Body of pancreas (tissue), 4 donors: Measurements from ENCODE around the gene ARL5C. TPM values are rescaled to one million over a fixed set of nuclear protein-coding genes. Genes with fewer than 3 reads are reported as not detected.

Source experiments
- ATAC-seq: fragments of 150-250 bp; one replicate; pipeline ENCODE4 v1.9.1; 2016
- DNase-seq, 4 donors: peaks; one replicate each; pipeline ENCODE4 v3.0.0-alpha.2; 2019
- H3K27ac ChIP-seq, 4 donors: fragments of 200-600 bp; sonication (generic); 1 replicate in 3 of 4; 2 replicates in 1 of 4; pipeline versions ENCODE4 v1.5.1 to v1.6.1; 2016 to 2019; ENCODE audit warnings: mild to moderate bottlenecking in 1 of 4, mixed read lengths in 1 of 4, moderate library complexity in 1 of 4
- H3K27me3 ChIP-seq, 2 donors: fragments of 200-600 bp; sonication (generic); one replicate each; pipeline ENCODE4 v1.6.0; 2016; ENCODE audit warnings: mild to moderate bottlenecking in 1 of 2
- H3K36me3 ChIP-seq, 2 donors: fragments of 200-600 bp; sonication (generic); replicated peaks in 1 of 2; 2 replicates each; pipeline ENCODE4 v1.5.1; 2016; ENCODE audit warnings: low read depth in 2 of 2; ENCODE audit not compliant: insufficient read depth in 1 of 2
- H3K4me1 ChIP-seq: fragments of 200-600 bp; sonication (generic); one replicate; pipeline ENCODE4 v1.6.0; 2016
- H3K4me3 ChIP-seq, 2 donors: fragments of 200-600 bp; sonication (generic); 1 replicate in 1 of 2; 2 replicates in 1 of 2; pipeline ENCODE4 v1.5.1; 2016 to 2019
- H3K9me3 ChIP-seq, 3 donors: fragments of 200-600 bp; sonication (generic); 1 replicate in 2 of 3; 2 replicates in 1 of 3; pipeline ENCODE4 v1.5.1; 2016
- POLR2A ChIP-seq, 3 donors: fragments of 450-650 bp; IDR thresholded peaks; one replicate each; pipeline ENCODE4 v1.6.1; 2016; ENCODE audit warnings: antibody characterized with exemption in 3 of 3, mild to moderate bottlenecking in 2 of 3
- WGBS, 2 donors: methylation state at CpG; one replicate each; pipeline ENCODE4 v1.1.5; 2017; 5-methylcytosine and 5-hydroxymethylcytosine counted together
- intact Hi-C: fragments of 100-400 bp; cut with DNase I; formaldehyde crosslinking; loops from one replicate; pipeline ENCODE4 v1.15.1; 2023
- total RNA-seq, 2 donors: library from RNA; depleted of rRNA; stranded (reverse); fragments of >200 nt; gene quantifications; one replicate each; pipeline ENCODE4 v1.1.0, GENCODE V29; 2016
- TF ChIP-seq, protein P1 (sequence below), 7 experiments: fragments of 450-650 bp in 4 of 7; fragments of 200-600 bp in 3 of 7; sonication (generic) in 3 of 7; IDR thresholded peaks; one replicate each; pipeline ENCODE4 v1.5.1; 2016 to 2019; ENCODE audit warnings: antibody characterized with exemption in 7 of 7

The ARL5C gene
- total RNA-seq, 2 donors from 2014 or later = 0.26 TPM; not detected in 1

DNA sequence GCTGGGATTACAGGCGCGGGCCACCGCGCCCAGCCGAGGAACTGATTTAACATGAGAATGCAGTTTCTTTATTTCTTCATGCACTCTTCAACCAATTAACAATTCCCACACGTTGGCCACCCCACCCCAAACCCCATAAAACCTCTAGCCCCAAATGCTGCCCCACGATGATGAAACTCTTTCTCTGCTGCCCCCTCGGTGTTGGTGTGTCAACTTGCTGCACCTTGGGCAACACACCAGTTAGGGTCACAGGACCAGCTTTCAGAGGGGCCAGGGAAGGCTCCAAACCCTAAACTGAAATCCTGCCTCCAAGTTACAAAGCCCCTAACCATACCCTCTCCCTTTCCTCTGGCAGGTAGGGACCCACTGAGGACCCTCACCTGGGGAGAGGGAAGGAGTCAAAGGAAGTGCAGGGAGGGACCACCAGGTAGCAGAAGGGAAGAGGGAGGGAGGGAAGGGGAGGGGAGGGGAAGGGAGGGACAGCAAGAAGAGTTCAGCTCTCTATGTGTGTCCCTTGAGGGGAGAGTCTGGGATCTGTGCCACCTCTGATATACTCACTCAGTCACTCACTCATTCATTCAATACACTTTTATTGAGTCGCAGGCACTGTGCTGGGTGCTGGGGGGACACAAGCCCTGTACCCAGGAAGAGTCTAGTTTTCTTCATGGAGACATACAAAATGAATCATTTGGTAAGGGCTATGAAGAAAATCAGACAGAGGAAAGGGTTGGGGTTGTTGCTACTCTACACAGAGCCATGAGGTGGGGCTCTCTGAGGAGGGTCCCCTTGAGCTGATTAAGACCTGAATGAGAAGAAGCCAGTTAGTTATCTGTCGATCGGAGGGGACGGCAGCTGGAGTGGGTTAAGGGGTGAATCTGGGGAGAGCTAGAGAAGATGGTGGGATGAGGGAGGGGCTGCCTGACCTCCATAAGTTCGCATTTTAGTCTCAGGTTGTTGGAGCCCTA is 18.5 kb downstream of the ARL5C start:
- DNase-seq = no peak
- WGBS, 2 donors = 50 to 57% methylated on average over 13 of the region's 13 CpGs
- no peak overlapping the region for H3K27ac ChIP-seq
- ATAC-seq = no peak
- H3K36me3 ChIP-seq = no peaks in the 10 kb centered on the region
- H3K4me1 ChIP-seq = peaks cover 31% of the 10 kb centered on the region
- no peak overlapping the region for H3K4me3 ChIP-seq
- no peak for TF ChIP-seq POLR2A (IDR thresholded peaks at IDR 0.05)
- TF ChIP-seq, protein P1, sequence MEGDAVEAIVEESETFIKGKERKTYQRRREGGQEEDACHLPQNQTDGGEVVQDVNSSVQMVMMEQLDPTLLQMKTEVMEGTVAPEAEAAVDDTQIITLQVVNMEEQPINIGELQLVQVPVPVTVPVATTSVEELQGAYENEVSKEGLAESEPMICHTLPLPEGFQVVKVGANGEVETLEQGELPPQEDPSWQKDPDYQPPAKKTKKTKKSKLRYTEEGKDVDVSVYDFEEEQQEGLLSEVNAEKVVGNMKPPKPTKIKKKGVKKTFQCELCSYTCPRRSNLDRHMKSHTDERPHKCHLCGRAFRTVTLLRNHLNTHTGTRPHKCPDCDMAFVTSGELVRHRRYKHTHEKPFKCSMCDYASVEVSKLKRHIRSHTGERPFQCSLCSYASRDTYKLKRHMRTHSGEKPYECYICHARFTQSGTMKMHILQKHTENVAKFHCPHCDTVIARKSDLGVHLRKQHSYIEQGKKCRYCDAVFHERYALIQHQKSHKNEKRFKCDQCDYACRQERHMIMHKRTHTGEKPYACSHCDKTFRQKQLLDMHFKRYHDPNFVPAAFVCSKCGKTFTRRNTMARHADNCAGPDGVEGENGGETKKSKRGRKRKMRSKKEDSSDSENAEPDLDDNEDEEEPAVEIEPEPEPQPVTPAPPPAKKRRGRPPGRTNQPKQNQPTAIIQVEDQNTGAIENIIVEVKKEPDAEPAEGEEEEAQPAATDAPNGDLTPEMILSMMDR (IDR thresholded peaks at IDR 0.05) = no peak
- H3K27me3 ChIP-seq = no peaks in the 10 kb centered on the region
- no peaks in the 10 kb centered on the region for H3K9me3 ChIP-seq
- intact Hi-C loops = loop anchor here (10.0 kb wide), 1 partner anchor 73 kb away; no protein-coding TSS in a partner anchor

DNA sequence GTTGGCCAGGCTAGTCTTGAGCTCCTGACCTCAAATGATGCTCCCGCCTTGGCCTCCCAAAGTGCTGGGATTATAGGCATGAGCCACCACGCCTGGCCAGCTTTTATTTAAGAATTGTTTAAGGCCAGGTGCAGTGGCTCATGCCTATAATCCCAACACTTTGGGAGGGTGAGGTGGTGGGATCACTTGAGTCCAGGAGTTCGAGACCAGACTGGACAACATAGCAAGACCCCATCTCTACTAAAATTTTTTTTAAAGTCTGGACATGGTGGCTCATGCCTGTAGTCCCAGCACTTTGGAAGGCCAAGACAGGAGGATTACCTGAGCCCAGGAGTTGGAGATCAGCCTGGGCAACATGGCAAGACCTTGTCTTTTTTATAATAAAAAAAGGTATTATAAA is 19.7 kb downstream of the ARL5C start:
- Histone ChIP-seq H3K4me1 (peaks cover 21% of the 10 kb centered on the region), H3K27ac (no peak overlapping the region), H3K27me3 (no peaks in the 10 kb centered on the region), H3K36me3 (no peaks in the 10 kb centered on the region), H3K4me3 (no peak overlapping the region), H3K9me3 (no peaks in the 10 kb centered on the region)
- TF ChIP-seq, protein P1 (IDR thresholded peaks at IDR 0.05) = no peak
- no peak for TF ChIP-seq POLR2A (IDR thresholded peaks at IDR 0.05)
- DNase-seq = no peak
- intact Hi-C loops = loop anchor here (10.0 kb wide), 1 partner anchor 71 kb away; no protein-coding TSS in a partner anchor
- WGBS, 2 donors = 93 to 94% methylated on average over 3 of the region's 3 CpGs
- ATAC-seq = no peak

DNA sequence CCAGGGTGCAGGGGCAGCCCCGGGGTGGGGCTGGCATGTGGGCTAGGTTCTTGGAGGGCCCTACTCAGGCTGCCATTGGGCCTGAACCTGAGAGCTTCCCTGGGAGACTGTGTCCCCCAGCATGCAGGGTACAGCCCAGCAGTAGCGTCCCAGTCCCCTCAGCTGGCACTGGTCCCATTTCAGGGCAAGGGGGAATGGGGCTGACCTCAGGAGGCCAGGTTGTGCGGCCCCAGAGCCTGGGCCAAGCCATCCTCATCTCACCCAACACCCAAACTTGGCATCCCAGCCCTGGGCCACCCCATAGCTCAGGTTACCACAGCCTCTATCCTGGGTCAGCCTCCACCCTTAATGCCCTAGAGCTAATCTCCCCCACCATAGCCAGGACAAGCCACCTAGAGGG is 20.8 kb downstream of the ARL5C start:
- H3K4me1 ChIP-seq = peaks cover 15% of the 10 kb centered on the region
- WGBS, 2 donors = 89% methylated on average over 3 of the region's 3 CpGs; no CpG with 5 or more reads in 1 of the 2 donors
- H3K4me3 ChIP-seq = no peak overlapping the region
- no peaks in the 10 kb centered on the region for H3K27me3 ChIP-seq
- peak overlapping the region in 1 of 4 donors; percentile 53 for H3K27ac ChIP-seq
- TF ChIP-seq POLR2A (IDR thresholded peaks at IDR 0.05) = no peak
- TF ChIP-seq, protein P1 (IDR thresholded peaks at IDR 0.05) = no peak
- H3K9me3 ChIP-seq = no peaks in the 10 kb centered on the region
- DNase-seq (no peak), ATAC-seq (no peak)
- H3K36me3 ChIP-seq = no peaks in the 10 kb centered on the region
- intact Hi-C loops = loop anchor here (10.0 kb wide), 1 partner anchor 70 kb away; no protein-coding TSS in a partner anchor

DNA sequence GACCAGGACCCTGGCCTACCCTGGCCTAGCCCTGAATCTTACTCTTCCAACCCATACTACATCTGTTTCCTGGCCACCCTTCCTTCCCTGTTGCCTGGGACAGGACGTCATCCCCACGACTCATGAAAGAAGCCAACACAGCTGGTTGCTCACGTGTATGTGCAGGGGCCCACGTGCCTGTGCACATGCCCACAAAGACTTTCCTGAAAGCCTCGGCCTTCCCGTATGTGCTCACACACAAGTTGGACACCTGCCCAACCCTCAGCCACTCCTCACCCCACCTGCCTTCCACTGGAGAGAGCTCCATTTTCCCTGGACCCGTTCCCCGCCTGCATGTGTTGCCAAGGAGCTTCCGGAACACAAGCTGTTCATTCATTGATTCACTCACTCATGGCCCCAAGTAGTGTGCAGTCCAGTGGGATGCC is 21.5 kb downstream of the ARL5C start:
- Histone ChIP-seq H3K27me3 (no peaks in the 10 kb centered on the region), H3K36me3 (no peaks in the 10 kb centered on the region), H3K4me3 (no peak overlapping the region), H3K27ac (peak overlapping the region in 3 of 4 donors; percentile 35 to 53 (median 53)), H3K4me1 (peaks cover 15% of the 10 kb centered on the region), H3K9me3 (no peaks in the 10 kb centered on the region)
- WGBS, 2 donors = 12 to 18% methylated on average over 4 to 9 of the region's 9 CpGs
- peak; percentile 92 for ATAC-seq
- intact Hi-C loops = loop anchor here (10.0 kb wide), 1 partner anchor 70 kb away; no protein-coding TSS in a partner anchor
- TF ChIP-seq, protein P1 (IDR thresholded peaks at IDR 0.05) = no peak
- TF ChIP-seq POLR2A (IDR thresholded peaks at IDR 0.05) = no peak
- peak; percentile 84 to 95 (median 92) for DNase-seq
